DOHH2 (cell line): ENCODE results near the gene CPNE9.

ENCODE experiments used
- CTCF ChIP-seq: fragments of 200-600 bp; sonication (generic); IDR thresholded peaks from one replicate; pipeline ENCODE4 v1.5.1; 2014; ENCODE audit warnings: antibody characterized with exemption, mild to moderate bottlenecking, low read depth, low read length; ENCODE audit not compliant: poor library complexity, severe bottlenecking
- EZH2phosphoT487 ChIP-seq: fragments of 200-600 bp; sonication (generic); IDR thresholded peaks from 2 replicates; pipeline ENCODE4 v1.6.1; 2017; ENCODE audit warnings: borderline replicate concordance, mild to moderate bottlenecking, antibody characterized with exemption, low read length, moderate library complexity, mixed read lengths

GRCh38 chr3:9779075-9779593, 75.5 kb downstream of the CPNE9 start:
- no peak for TF ChIP-seq CTCF
- no peak for TF ChIP-seq EZH2phosphoT487
